Suprapubic skin (tissue), 4 donors: ENCODE results near the gene MRFAP1L1. TPM values are rescaled to one million over a fixed set of nuclear protein-coding genes. Genes with fewer than 3 reads are reported as not detected.

Source experiments
- DNase-seq, 2 donors: peaks; one replicate each; pipeline ENCODE4 v3.0.0-alpha.2; 2019; ENCODE audit warnings: low spot score in 2 of 2
- H3K27ac ChIP-seq: fragments of 200-600 bp; sonication (generic); one replicate; pipeline ENCODE4 v1.5.1; 2019
- H3K27me3 ChIP-seq: fragments of 200-600 bp; sonication (generic); one replicate; pipeline ENCODE4 v1.5.1; 2019
- H3K36me3 ChIP-seq: fragments of 200-600 bp; sonication (generic); one replicate; pipeline ENCODE4 v1.5.1; 2019
- H3K4me1 ChIP-seq: fragments of 200-600 bp; sonication (generic); one replicate; pipeline ENCODE4 v1.5.1; 2019
- H3K4me3 ChIP-seq: fragments of 200-600 bp; sonication (generic); one replicate; pipeline ENCODE4 v1.5.1; 2019; ENCODE audit warnings: mild to moderate bottlenecking
- H3K9me3 ChIP-seq: fragments of 200-600 bp; sonication (generic); one replicate; pipeline ENCODE4 v1.5.1; 2019
- CTCF ChIP-seq, 2 donors: fragments of 200-600 bp in 1 of 2; fragments of 450-650 bp in 1 of 2; sonication (generic) in 1 of 2; IDR thresholded peaks; one replicate each; pipeline ENCODE4 v1.5.1; 2016 to 2019; ENCODE audit warnings: antibody characterized with exemption in 2 of 2, mild to moderate bottlenecking in 1 of 2, moderate library complexity in 1 of 2
- EP300 ChIP-seq: sonication (generic); formaldehyde crosslinking; IDR thresholded peaks from one replicate; pipeline ENCODE4 v1.6.1; 2017; ENCODE audit warnings: antibody characterized with exemption
- POLR2A ChIP-seq, 2 donors: fragments of 450-650 bp; IDR thresholded peaks; one replicate each; pipeline ENCODE4 v1.6.1; 2017; ENCODE audit warnings: antibody characterized with exemption in 2 of 2, mild to moderate bottlenecking in 2 of 2, moderate library complexity in 2 of 2
- POLR2AphosphoS5 ChIP-seq, 3 donors: sonication (generic); formaldehyde crosslinking; IDR thresholded peaks; one replicate each; pipeline ENCODE4 v1.6.1; 2017; ENCODE audit warnings: antibody characterized with exemption in 3 of 3
- WGBS: methylation state at CpG from one replicate; pipeline ENCODE4 v1.1.5; 2018; 5-methylcytosine and 5-hydroxymethylcytosine counted together
- total RNA-seq, 4 donors: library from RNA; depleted of rRNA; stranded (reverse); fragments of >200 nt; gene quantifications; one replicate each; pipeline ENCODE4 v1.1.0, GENCODE V29; 2016

Gene MRFAP1L1
- total RNA-seq, 4 donors from 2014 or later, result 40.6 to 63.4 (median 53.4) TPM

GRCh38 chr4:6742507-6742906, 32.8 kb upstream of the MRFAP1L1 start:
- no peak for DNase-seq
- TF ChIP-seq POLR2AphosphoS5 (IDR thresholded peaks at IDR 0.05), result no peak
- no peak for TF ChIP-seq POLR2A (IDR thresholded peaks at IDR 0.05)
- no peak for TF ChIP-seq EP300
- TF ChIP-seq CTCF (IDR thresholded peaks at IDR 0.05), result no peak
- no peaks in the 10 kb centered on the region for H3K27me3 ChIP-seq
- no peak overlapping the region for H3K27ac ChIP-seq
- no peak overlapping the region for H3K4me3 ChIP-seq
- WGBS, result 69% methylated on average over 2 of the region's 2 CpGs
- no peaks in the 10 kb centered on the region for H3K9me3 ChIP-seq
- H3K36me3 ChIP-seq, result no peaks in the 10 kb centered on the region
- peaks cover 11% of the 10 kb centered on the region for H3K4me1 ChIP-seq

GRCh38 chr4:6740347-6740746, 30.7 kb upstream of the MRFAP1L1 start:
- no peak overlapping the region for H3K27ac ChIP-seq
- no peaks in the 10 kb centered on the region for H3K27me3 ChIP-seq
- no peaks in the 10 kb centered on the region for H3K4me1 ChIP-seq
- H3K9me3 ChIP-seq, result no peaks in the 10 kb centered on the region
- 89% methylated on average over 8 of the region's 8 CpGs for WGBS
- no peaks in the 10 kb centered on the region for H3K36me3 ChIP-seq
- no peak overlapping the region for H3K4me3 ChIP-seq
- no peak for DNase-seq
- TF ChIP-seq POLR2AphosphoS5 (IDR thresholded peaks at IDR 0.05), result no peak
- TF ChIP-seq EP300, result no peak

GRCh38 chr4:6739920-6740319, 30.3 kb upstream of the MRFAP1L1 start:
- DNase-seq, result no peak
- TF ChIP-seq CTCF (IDR thresholded peaks at IDR 0.05) (no peak), POLR2A (IDR thresholded peaks at IDR 0.05) (no peak), EP300 (no peak), POLR2AphosphoS5 (IDR thresholded peaks at IDR 0.05) (no peak)
- no peaks in the 10 kb centered on the region for H3K27me3 ChIP-seq
- no peaks in the 10 kb centered on the region for H3K4me1 ChIP-seq
- no peak overlapping the region for H3K27ac ChIP-seq
- H3K36me3 ChIP-seq, result no peaks in the 10 kb centered on the region
- no peaks in the 10 kb centered on the region for H3K9me3 ChIP-seq
- H3K4me3 ChIP-seq, result no peak overlapping the region
- 92% methylated on average over 4 of the region's 4 CpGs for WGBS

- H3K4me1 ChIP-seq, result peaks cover 20% of the 10 kb centered on the region
These were observed 24.6 kb upstream of the MRFAP1L1 start for GRCh38 chr4:6734165-6734786.

GRCh38 chr4:6733358-6734164, 23.9 kb upstream of the MRFAP1L1 start:
- Histone ChIP-seq H3K4me3 (no peak overlapping the region), H3K4me1 (peaks cover 20% of the 10 kb centered on the region), H3K9me3 (no peaks in the 10 kb centered on the region), H3K27me3 (no peaks in the 10 kb centered on the region), H3K27ac (no peak overlapping the region), H3K36me3 (no peaks in the 10 kb centered on the region)
- 82% methylated on average over 23 of the region's 27 CpGs for WGBS
- DNase-seq, result peak in 1 of 2 donors; percentile 28
- TF ChIP-seq EP300, result no peak
- TF ChIP-seq POLR2A (IDR thresholded peaks at IDR 0.05), result no peak
- no peak for TF ChIP-seq POLR2AphosphoS5 (IDR thresholded peaks at IDR 0.05)
- TF ChIP-seq CTCF (IDR thresholded peaks at IDR 0.05), result no peak

More at GRCh38 chr4:6734165-6734786, 24.6 kb upstream of the MRFAP1L1 start:
- H3K4me3 ChIP-seq, result no peak overlapping the region
- WGBS, result 86% methylated on average over 16 of the region's 16 CpGs
- no peak for DNase-seq
- H3K27me3 ChIP-seq, result no peaks in the 10 kb centered on the region
- TF ChIP-seq EP300 (no peak), POLR2AphosphoS5 (IDR thresholded peaks at IDR 0.05) (no peak), POLR2A (IDR thresholded peaks at IDR 0.05) (no peak), CTCF (IDR thresholded peaks at IDR 0.05) (no peak)
- H3K36me3 ChIP-seq, result no peaks in the 10 kb centered on the region
- no peak overlapping the region for H3K27ac ChIP-seq
- no peaks in the 10 kb centered on the region for H3K9me3 ChIP-seq
